GM23338 (cell line): Measurements from ENCODE around the gene CYP26B1. TPM values are rescaled to one million over a fixed set of nuclear protein-coding genes. Genes with fewer than 3 reads are reported as not detected.
A peak's percentile ranks its signal among the peaks of the same experiment; 100 is the strongest.

Experiments used
- ATAC-seq: fragments of 200-7000 bp; cut with Tn5 transposase; 3 replicates; pipeline ENCODE4 v1.9.1; 2020
- DNase-seq: peaks from one replicate; pipeline ENCODE4 v3.0.0-alpha.2; 2015; ENCODE audit warnings: low spot score
- H2AFZ ChIP-seq: fragments of 200-600 bp; sonication (generic); 2 replicates; pipeline ENCODE4 v1.8.0; 2016; ENCODE audit warnings: antibody characterized with exemption, mild to moderate bottlenecking, moderate library complexity
- H3F3A ChIP-seq: fragments of 200-600 bp; sonication (generic); replicated peaks from 2 replicates; pipeline ENCODE4 v1.8.0; 2017; ENCODE audit warnings: antibody characterized with exemption, mixed run types, low read depth
- H3K27ac ChIP-seq: fragments of 200-600 bp; sonication (generic); 2 replicates; pipeline ENCODE4 v1.6.1; 2016; ENCODE audit warnings: low read depth
- H3K27me3 ChIP-seq: fragments of 200-600 bp; sonication (generic); 2 replicates; pipeline ENCODE4 v1.8.0; 2016; ENCODE audit warnings: mild to moderate bottlenecking, mixed run types, moderate library complexity; ENCODE audit not compliant: insufficient read depth
- H3K36me3 ChIP-seq: fragments of 200-600 bp; sonication (generic); 2 replicates; pipeline ENCODE4 v1.8.0; 2016; ENCODE audit warnings: mild to moderate bottlenecking; ENCODE audit not compliant: insufficient read depth
- H3K4me1 ChIP-seq: fragments of 200-600 bp; sonication (generic); 2 replicates; pipeline ENCODE4 v1.8.0; 2016; ENCODE audit warnings: mild to moderate bottlenecking, moderate library complexity; ENCODE audit not compliant: insufficient read depth
- H3K4me2 ChIP-seq: fragments of 200-600 bp; sonication (generic); 2 replicates; pipeline ENCODE4 v1.7.1; 2017; ENCODE audit warnings: mixed run types
- H3K4me3 ChIP-seq: fragments of 200-600 bp; sonication (generic); 2 replicates; pipeline ENCODE4 v1.6.1; 2016; ENCODE audit warnings: mixed run types
- H3K79me2 ChIP-seq: fragments of 200-600 bp; sonication (generic); replicated peaks from 2 replicates; pipeline ENCODE4 v1.8.0; 2017; ENCODE audit warnings: mild to moderate bottlenecking; ENCODE audit not compliant: insufficient read depth
- H3K9me2 ChIP-seq: fragments of 200-600 bp; sonication (generic); 2 replicates; pipeline ENCODE4 v1.8.0; 2017; ENCODE audit not compliant: insufficient read depth
- H4K20me1 ChIP-seq: fragments of 200-600 bp; sonication (generic); replicated peaks from 2 replicates; pipeline ENCODE4 v1.8.0; 2017; ENCODE audit warnings: mild to moderate bottlenecking; ENCODE audit not compliant: insufficient read depth
- H3K27ac Mint-ChIP-seq: 2 replicates; pipeline ENCODE4 v1.8.0; 2020; ENCODE audit warnings: inconsistent platforms, mild to moderate bottlenecking, moderate library complexity, mixed read lengths
- H3K27me3 Mint-ChIP-seq: 3 replicates; pipeline ENCODE4 v1.8.0; 2022; ENCODE audit warnings: low read depth, mild to moderate bottlenecking, moderate library complexity, mixed read lengths, inconsistent platforms; ENCODE audit not compliant: insufficient read depth, poor library complexity
- H3K36me3 Mint-ChIP-seq: 3 replicates; pipeline ENCODE4 v1.8.0; 2021; ENCODE audit warnings: low read depth, mild to moderate bottlenecking, inconsistent platforms, moderate library complexity, mixed read lengths
- H3K4me1 Mint-ChIP-seq: 3 replicates; pipeline ENCODE4 v1.8.0; 2020; ENCODE audit warnings: mild to moderate bottlenecking, inconsistent platforms, mixed read lengths
- H3K4me3 Mint-ChIP-seq: 3 replicates; pipeline ENCODE4 v1.8.0; 2021; ENCODE audit warnings: moderate library complexity, mild to moderate bottlenecking, inconsistent platforms, mixed read lengths
- H3K9me3 Mint-ChIP-seq: 3 replicates; pipeline ENCODE4 v1.8.0; 2020; ENCODE audit warnings: moderate library complexity, mild to moderate bottlenecking, inconsistent platforms, mixed read lengths
- JUNB ChIP-seq: IDR thresholded peaks from one replicate; pipeline ENCODE4 v1.6.1; 2016; ENCODE audit warnings: antibody characterized with exemption; ENCODE audit not compliant: unreplicated experiment
- NANOG ChIP-seq: IDR thresholded peaks from 2 replicates; pipeline ENCODE4 v1.6.1; 2016; ENCODE audit warnings: antibody characterized with exemption, borderline replicate concordance
- STAT1 ChIP-seq: IDR thresholded peaks from one replicate; pipeline ENCODE4 v1.6.1; 2016; ENCODE audit warnings: antibody characterized with exemption; ENCODE audit not compliant: unreplicated experiment
- polyA plus RNA-seq: library from polyadenylated mRNA; unstranded; fragments of >200 nt; fragmentation: Nextera tagmentation; extraction: Ambion mirVana; gene quantifications from 2 replicates; pipeline ENCODE4 v1.2.1, GENCODE V29; 2016
- total RNA-seq: library from RNA; depleted of rRNA; stranded (reverse); fragments of >200 nt; shearing (Covaris generic); gene quantifications from 2 replicates; pipeline ENCODE4 v1.2.3, GENCODE V29; 2014
- TF ChIP-seq, protein P1 (sequence below), 2 experiments: fragments of 200-600 bp in 1 of 2; sonication (generic) in 1 of 2; conservative IDR thresholded peaks; 2 replicates each; pipeline versions ENCODE4 v1.5.1 to v1.6.1; 2016 to 2017; ENCODE audit warnings: antibody characterized with exemption in 2 of 2, low read depth in 2 of 2, mild to moderate bottlenecking in 2 of 2, moderate library complexity in 1 of 2
- TF ChIP-seq, protein P2 (sequence below): IDR thresholded peaks from 2 replicates; pipeline ENCODE4 v1.6.1; 2016; ENCODE audit warnings: antibody characterized with exemption

Gene CYP26B1
- total and polyA plus RNA-seq, 2 experiments from 2014 or later: 0.05 to 0.31 TPM

DNA sequence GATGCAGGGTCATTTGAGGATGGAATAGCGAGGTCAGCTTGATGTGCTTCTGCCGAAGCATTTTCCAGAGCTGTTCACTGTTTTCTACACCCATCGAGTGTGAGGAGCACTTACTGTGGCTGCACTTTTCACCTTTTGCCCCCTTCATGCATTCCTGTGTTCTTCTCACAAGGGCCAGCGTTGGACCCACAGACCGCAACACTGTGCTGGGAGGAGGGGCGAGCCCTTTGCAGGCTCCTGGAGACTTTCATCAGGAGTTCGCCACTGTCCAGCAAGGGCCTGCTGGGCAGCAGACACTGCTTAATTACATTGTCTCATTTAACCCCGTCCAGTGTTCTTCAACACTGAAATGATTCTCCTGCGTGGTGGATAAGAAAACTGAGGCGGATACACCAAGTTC lies 29.9 kb downstream of the CYP26B1 start (continued):
- TF ChIP-seq, protein P1, sequence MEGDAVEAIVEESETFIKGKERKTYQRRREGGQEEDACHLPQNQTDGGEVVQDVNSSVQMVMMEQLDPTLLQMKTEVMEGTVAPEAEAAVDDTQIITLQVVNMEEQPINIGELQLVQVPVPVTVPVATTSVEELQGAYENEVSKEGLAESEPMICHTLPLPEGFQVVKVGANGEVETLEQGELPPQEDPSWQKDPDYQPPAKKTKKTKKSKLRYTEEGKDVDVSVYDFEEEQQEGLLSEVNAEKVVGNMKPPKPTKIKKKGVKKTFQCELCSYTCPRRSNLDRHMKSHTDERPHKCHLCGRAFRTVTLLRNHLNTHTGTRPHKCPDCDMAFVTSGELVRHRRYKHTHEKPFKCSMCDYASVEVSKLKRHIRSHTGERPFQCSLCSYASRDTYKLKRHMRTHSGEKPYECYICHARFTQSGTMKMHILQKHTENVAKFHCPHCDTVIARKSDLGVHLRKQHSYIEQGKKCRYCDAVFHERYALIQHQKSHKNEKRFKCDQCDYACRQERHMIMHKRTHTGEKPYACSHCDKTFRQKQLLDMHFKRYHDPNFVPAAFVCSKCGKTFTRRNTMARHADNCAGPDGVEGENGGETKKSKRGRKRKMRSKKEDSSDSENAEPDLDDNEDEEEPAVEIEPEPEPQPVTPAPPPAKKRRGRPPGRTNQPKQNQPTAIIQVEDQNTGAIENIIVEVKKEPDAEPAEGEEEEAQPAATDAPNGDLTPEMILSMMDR (conservative IDR thresholded peaks at IDR 0.05; ENCODE audit: low read depth in 2 of 2): no peak

DNA sequence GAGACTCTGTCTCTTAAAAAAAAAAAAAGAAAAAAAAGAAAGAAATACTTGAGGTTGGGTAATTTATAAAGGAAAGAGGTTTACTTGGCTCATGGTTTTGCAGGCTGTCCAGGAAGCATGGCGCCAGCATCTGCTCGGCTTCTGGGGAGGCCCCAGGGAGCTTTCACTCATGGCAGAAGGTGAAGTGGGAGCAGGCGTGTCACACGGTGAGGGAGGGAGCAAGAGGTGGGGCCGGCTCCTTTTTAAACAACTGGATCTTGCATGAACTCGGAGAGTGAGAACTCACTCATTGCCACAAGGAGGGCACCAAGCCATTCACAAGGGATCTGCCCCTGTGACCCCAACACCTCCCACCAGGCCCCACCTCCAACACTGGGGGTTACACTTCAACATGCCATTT lies 30.6 kb downstream of the CYP26B1 start:
- Histone ChIP-seq H3K79me2 (no peaks in the 10 kb centered on the region), H3K4me1 (no peaks in the 10 kb centered on the region), H3K4me3 (no peak overlapping the region), H4K20me1 (no peaks in the 10 kb centered on the region; the same call in 1 of the 2 replicates), H3K4me2 (no peak overlapping the region), H3K27me3 (no peaks in the 10 kb centered on the region), H3K27ac (no peak overlapping the region), H2AFZ (no peak overlapping the region), H3K36me3 (no peaks in the 10 kb centered on the region), H3K9me2 (no peaks in the 10 kb centered on the region), H3F3A (no peaks in the 10 kb centered on the region)
- H3K4me1 Mint-ChIP-seq: no peaks in the 10 kb centered on the region
- H3K4me3 Mint-ChIP-seq: no peak overlapping the region
- H3K36me3 Mint-ChIP-seq: peaks cover 6% of the 10 kb centered on the region; the same call in 2 of the 3 replicates
- ATAC-seq: no peak
- H3K9me3 Mint-ChIP-seq: peaks cover 9% of the 10 kb centered on the region
- no peak for DNase-seq
- H3K27me3 Mint-ChIP-seq: peaks cover 12% of the 10 kb centered on the region
- H3K27ac Mint-ChIP-seq: no peak overlapping the region
- no peak for TF ChIP-seq JUNB
- TF ChIP-seq, protein P2, sequence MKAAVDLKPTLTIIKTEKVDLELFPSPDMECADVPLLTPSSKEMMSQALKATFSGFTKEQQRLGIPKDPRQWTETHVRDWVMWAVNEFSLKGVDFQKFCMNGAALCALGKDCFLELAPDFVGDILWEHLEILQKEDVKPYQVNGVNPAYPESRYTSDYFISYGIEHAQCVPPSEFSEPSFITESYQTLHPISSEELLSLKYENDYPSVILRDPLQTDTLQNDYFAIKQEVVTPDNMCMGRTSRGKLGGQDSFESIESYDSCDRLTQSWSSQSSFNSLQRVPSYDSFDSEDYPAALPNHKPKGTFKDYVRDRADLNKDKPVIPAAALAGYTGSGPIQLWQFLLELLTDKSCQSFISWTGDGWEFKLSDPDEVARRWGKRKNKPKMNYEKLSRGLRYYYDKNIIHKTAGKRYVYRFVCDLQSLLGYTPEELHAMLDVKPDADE: no peak

DNA sequence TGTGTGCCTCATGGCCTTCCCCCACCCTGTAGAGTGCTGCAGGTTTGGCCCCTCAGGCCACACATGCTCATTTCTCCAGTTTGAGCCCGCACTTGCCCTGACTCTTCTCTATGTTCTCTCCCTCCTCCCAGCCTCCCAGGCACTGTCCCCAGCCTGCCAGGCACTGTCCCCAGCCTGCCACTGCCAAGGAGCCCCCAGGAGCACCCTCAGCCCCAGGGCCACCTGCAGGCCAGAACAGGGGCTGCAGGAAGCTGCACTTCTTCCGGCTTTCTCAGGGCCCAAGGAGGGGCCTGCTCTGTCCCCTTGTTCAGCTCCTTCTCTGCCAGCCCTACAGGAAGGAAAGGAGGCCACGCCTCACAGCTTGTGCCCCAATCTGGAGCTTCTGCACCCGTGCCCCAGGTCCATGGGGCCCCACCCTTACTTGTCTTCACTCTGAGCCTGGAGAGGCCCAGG lies 31.6 kb downstream of the CYP26B1 start:
- Histone ChIP-seq H3K4me3 (no peak overlapping the region), H3K27ac (no peak overlapping the region), H3K4me1 (no peaks in the 10 kb centered on the region), H3K36me3 (peaks cover 4% of the 10 kb centered on the region; the same call in 1 of the 2 replicates), H3K4me2 (no peak overlapping the region), H3F3A (no peaks in the 10 kb centered on the region), H3K27me3 (no peaks in the 10 kb centered on the region), H3K79me2 (no peaks in the 10 kb centered on the region), H3K9me2 (no peaks in the 10 kb centered on the region), H4K20me1 (no peaks in the 10 kb centered on the region; the same call in 1 of the 2 replicates), H2AFZ (peak overlapping the region; percentile 93; the same call in 1 of the 2 replicates)
- no peak overlapping the region for H3K27ac Mint-ChIP-seq
- H3K36me3 Mint-ChIP-seq: peaks cover 13% of the 10 kb centered on the region; the same call in 2 of the 3 replicates
- H3K9me3 Mint-ChIP-seq: peaks cover 14% of the 10 kb centered on the region
- TF ChIP-seq STAT1 (no peak), NANOG (no peak)
- TF ChIP-seq, protein P2: no peak
- TF ChIP-seq, protein P1 (conservative IDR thresholded peaks at IDR 0.05; ENCODE audit: low read depth in 2 of 2): peak; percentile 61 to 62
- no peaks in the 10 kb centered on the region for H3K4me1 Mint-ChIP-seq
- ATAC-seq (peak; percentile 97), DNase-seq (peak; percentile 73)
- no peak overlapping the region; the same call in 2 of the 3 replicates for H3K4me3 Mint-ChIP-seq
- H3K27me3 Mint-ChIP-seq: peaks cover 12% of the 10 kb centered on the region
